ENCODE data around the gene PCNX1.

DNA sequence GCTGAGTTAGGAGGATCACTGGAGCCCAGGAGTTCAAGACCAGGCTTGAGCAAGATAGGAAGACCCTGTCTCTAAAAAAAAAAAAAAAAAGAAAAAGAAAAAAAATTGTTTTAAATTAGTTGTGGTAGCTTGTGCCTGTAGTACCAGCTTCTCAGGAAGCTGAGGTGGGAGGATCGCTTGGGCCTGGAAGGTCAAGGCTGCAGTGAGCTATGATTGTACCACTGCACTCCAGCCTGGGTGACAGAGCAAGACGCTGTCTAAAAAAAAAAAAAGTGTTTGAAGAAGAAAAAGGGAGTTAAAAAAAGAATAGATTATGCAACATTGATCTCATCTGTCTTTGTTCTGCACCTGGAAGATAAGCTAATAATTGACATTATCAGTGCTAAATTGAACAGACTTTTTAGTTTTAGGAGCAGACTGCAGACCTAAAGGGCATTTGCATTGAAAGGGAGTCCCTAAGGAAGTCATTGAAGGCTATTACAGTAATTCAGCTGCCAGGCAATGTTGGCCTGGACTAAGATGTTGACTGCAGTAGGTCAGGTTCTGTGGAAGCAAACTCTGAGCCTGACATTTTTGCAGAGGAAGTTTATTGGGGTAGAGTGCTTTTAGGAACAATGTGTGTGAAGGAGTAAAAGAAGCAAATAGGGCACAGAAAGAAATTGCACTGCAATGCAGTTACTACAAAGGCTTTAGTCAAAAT is 215.8 kb downstream of the PCNX1 start:
- TF ChIP-seq, protein P1, sequence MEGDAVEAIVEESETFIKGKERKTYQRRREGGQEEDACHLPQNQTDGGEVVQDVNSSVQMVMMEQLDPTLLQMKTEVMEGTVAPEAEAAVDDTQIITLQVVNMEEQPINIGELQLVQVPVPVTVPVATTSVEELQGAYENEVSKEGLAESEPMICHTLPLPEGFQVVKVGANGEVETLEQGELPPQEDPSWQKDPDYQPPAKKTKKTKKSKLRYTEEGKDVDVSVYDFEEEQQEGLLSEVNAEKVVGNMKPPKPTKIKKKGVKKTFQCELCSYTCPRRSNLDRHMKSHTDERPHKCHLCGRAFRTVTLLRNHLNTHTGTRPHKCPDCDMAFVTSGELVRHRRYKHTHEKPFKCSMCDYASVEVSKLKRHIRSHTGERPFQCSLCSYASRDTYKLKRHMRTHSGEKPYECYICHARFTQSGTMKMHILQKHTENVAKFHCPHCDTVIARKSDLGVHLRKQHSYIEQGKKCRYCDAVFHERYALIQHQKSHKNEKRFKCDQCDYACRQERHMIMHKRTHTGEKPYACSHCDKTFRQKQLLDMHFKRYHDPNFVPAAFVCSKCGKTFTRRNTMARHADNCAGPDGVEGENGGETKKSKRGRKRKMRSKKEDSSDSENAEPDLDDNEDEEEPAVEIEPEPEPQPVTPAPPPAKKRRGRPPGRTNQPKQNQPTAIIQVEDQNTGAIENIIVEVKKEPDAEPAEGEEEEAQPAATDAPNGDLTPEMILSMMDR (IDR thresholded peaks at IDR 0.05; ENCODE audit: low read depth, low read length, poor library complexity, severe bottlenecking): no peak
- TF ChIP-seq EZH2phosphoT487 (IDR thresholded peaks at IDR 0.05; ENCODE audit: borderline replicate concordance, low read length): no peak

Measured in DOHH2 (cell line).